HepG2 (cell line): ENCODE data around the gene RASIP1. TPM values are rescaled to one million over a fixed set of nuclear protein-coding genes. Genes with fewer than 3 reads are reported as not detected.

Experiments
- FOXA3 ChIP-seq: IDR thresholded peaks from 2 replicates; pipeline ENCODE4 v1.6.1; 2016; ENCODE audit warnings: missing genetic modification reagents, missing compliant biosample characterization
- HOXD1 ChIP-seq: sonication (generic); formaldehyde crosslinking; IDR thresholded peaks from 2 replicates; pipeline ENCODE4 v1.5.0; 2020; ENCODE audit warnings: missing genetic modification reagents
- KDM2A ChIP-seq: sonication (generic); formaldehyde crosslinking; IDR thresholded peaks from 2 replicates; pipeline ENCODE4 v1.4.0; 2020; ENCODE audit warnings: low read depth, missing genetic modification reagents, borderline replicate concordance
- SAP130 ChIP-seq: IDR thresholded peaks from 2 replicates; pipeline ENCODE4 v1.6.1; 2016; ENCODE audit warnings: low read depth
- TEAD3 ChIP-seq: optimal IDR thresholded peaks from 2 replicates; pipeline ENCODE3; 2016; ENCODE audit warnings: borderline replicate concordance
- YY1 ChIP-seq: IDR thresholded peaks from 2 replicates; pipeline ENCODE4 v1.6.1; 2011; ENCODE audit warnings: low read length, low read depth, moderate library complexity, mild to moderate bottlenecking; ENCODE audit not compliant: insufficient read depth, insufficient replicate concordance
- ZBTB7B ChIP-seq: sonication (generic); formaldehyde crosslinking; IDR thresholded peaks from 2 replicates; pipeline ENCODE4 v1.4.0; 2020; ENCODE audit warnings: missing genetic modification reagents
- polyA plus RNA-seq, 8 experiments: library from polyadenylated mRNA; depleted of rRNA in 3 of 8; stranded (reverse) in 7 of 8; unstranded in 1 of 8; fragments of >200 nt; fragmentation: Illumina TruSeq in 4 of 8; extraction: Trizol in 4 of 8; gene quantifications; 2 replicates each; pipeline versions ENCODE4 v1.2.1 to v1.2.3, GENCODE V29; 2011 to 2016; ENCODE audit warnings: low read depth in 4 of 8, missing spikeins in 1 of 8, mixed read lengths in 1 of 8; ENCODE audit not compliant: insufficient read depth in 1 of 8
- total RNA-seq, 5 experiments: library from RNA; depleted of rRNA; stranded (reverse); fragments of >200 nt; fragmentation: Illumina TruSeq; extraction: Trizol; gene quantifications; 2 replicates each; pipeline ENCODE4 v1.2.3, GENCODE V29; 2016; ENCODE audit warnings: low read depth in 1 of 5
- TF ChIP-seq, protein P1 (sequence below): IDR thresholded peaks from 2 replicates; pipeline ENCODE4 v1.6.1; 2016; ENCODE audit warnings: missing biosample characterization, missing genetic modification reagents, low read depth
- TF ChIP-seq, protein P2 (sequence below): sonication (generic); formaldehyde crosslinking; IDR thresholded peaks from 2 replicates; pipeline ENCODE4; 2020; ENCODE audit warnings: missing genetic modification reagents, mild to moderate bottlenecking, borderline replicate concordance

RASIP1 gene
- total and polyA plus RNA-seq, 2 of the 13 experiments (the other 11 are each of a cell fraction or from before 2014, with no cell fraction given) = 0.44 to 0.58 TPM

DNA sequence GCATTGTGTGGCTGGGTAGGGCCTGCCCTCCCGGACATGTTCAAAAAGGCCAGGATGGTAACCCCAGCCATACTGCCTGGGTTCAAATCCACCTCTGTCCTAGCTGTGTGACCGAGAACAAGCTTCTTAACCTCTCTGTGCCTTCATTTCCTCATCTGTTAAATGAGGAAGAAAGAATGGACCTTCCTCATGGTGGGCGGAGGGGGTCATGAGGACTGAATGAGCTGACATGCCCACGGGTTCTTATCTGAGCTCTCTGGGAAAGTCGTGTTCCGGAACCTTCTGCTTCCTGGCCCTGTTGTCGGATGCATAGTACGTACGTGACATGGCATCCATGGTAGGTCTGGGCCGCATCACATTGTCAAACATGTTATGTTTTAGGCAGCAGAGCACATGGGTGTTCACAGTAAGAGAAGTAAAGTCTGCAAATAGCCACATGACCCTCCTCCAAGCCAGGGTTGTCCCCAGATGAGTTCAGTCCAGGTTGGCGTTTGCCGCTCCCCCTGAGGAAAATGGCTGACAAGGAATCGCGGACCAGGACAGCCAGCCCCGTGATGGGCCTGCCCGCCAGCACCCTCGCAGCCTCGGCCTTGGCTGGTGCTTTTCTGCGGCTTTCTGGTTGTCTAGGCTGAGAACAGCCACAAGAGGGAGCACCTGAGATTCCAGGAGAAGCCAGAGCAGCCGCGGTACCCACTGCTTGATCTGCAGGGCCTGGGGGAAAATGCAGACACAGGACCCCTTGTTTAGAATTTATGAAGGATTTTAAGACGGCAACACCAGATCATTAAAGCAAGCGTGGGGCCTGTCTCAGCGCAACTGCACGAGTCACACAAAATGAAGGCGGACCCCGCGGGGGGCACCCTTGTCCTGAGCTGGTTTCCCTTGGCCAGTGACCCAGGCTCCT lies 65.2 kb downstream of the RASIP1 start (continued):
- TF ChIP-seq, protein P1, sequence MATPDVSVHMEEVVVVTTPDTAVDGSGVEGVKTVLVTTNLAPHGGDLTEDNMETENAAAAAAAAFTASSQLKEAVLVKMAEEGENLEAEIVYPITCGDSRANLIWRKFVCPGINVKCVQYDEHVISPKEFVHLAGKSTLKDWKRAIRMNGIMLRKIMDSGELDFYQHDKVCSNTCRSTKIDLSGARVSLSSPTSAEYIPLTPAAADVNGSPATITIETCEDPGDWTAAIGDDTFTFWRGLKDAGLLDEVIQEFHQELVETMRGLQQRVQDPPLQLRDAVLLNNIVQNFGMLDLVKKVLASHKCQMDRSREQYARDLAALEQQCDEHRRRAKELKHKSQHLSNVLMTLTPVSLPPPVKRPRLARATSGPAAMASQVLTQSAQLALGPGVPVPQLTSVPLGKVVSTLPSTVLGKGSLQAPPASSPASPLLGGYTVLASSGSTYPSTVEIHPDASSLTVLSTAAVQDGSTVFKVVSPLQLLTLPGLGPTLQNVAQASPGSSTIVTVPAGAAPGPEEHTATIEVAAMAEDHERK (CRISPR knock-in tag) = no peak
- no peak for TF ChIP-seq HOXD1 (CRISPR knock-in tag)
- TF ChIP-seq TEAD3 (CRISPR knock-in tag) = peak; percentile 59
- TF ChIP-seq ZBTB7B (CRISPR knock-in tag) = peak; percentile 41; the same call in 1 of the 2 replicates
- peak; percentile 84; the same call in 1 of the 2 replicates for TF ChIP-seq KDM2A (CRISPR knock-in tag)
- TF ChIP-seq FOXA3 = 0 out of 2 replicates have a peak, but pooled peaks have one; percentile 18
- peak; percentile 39; the same call in 1 of the 2 replicates for TF ChIP-seq SAP130 (CRISPR knock-in tag)
- TF ChIP-seq, protein P2, sequence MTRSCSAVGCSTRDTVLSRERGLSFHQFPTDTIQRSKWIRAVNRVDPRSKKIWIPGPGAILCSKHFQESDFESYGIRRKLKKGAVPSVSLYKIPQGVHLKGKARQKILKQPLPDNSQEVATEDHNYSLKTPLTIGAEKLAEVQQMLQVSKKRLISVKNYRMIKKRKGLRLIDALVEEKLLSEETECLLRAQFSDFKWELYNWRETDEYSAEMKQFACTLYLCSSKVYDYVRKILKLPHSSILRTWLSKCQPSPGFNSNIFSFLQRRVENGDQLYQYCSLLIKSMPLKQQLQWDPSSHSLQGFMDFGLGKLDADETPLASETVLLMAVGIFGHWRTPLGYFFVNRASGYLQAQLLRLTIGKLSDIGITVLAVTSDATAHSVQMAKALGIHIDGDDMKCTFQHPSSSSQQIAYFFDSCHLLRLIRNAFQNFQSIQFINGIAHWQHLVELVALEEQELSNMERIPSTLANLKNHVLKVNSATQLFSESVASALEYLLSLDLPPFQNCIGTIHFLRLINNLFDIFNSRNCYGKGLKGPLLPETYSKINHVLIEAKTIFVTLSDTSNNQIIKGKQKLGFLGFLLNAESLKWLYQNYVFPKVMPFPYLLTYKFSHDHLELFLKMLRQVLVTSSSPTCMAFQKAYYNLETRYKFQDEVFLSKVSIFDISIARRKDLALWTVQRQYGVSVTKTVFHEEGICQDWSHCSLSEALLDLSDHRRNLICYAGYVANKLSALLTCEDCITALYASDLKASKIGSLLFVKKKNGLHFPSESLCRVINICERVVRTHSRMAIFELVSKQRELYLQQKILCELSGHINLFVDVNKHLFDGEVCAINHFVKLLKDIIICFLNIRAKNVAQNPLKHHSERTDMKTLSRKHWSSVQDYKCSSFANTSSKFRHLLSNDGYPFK (CRISPR knock-in tag) = peak; percentile 44; the same call in 1 of the 2 replicates
- TF ChIP-seq YY1 = peak; percentile 79
